ENCODE measurements around the gene LHX8.

GRCh38 chr1:75087278-75087677 lies 46.9 kb upstream of the LHX8 start:
- no peak for TF ChIP-seq POLR2A (IDR thresholded peaks at IDR 0.05)
- TF ChIP-seq CTCF (IDR thresholded peaks at IDR 0.05): no peak
- TF ChIP-seq POLR2AphosphoS5 (IDR thresholded peaks at IDR 0.05): no peak

Data from prostate gland (tissue), 2 donors.